GM12873 (cell line): ENCODE data around the gene PSMC1.

ENCODE experiments used
- TF ChIP-seq, protein P1 (sequence below): IDR thresholded peaks from 2 replicates; pipeline ENCODE4 v1.5.1; 2012; ENCODE audit warnings: low read depth, mild to moderate bottlenecking, moderate library complexity, low read length, control low read depth; ENCODE audit not compliant: insufficient read depth; ENCODE audit errors: missing control alignments

The PSMC1 gene

DNA sequence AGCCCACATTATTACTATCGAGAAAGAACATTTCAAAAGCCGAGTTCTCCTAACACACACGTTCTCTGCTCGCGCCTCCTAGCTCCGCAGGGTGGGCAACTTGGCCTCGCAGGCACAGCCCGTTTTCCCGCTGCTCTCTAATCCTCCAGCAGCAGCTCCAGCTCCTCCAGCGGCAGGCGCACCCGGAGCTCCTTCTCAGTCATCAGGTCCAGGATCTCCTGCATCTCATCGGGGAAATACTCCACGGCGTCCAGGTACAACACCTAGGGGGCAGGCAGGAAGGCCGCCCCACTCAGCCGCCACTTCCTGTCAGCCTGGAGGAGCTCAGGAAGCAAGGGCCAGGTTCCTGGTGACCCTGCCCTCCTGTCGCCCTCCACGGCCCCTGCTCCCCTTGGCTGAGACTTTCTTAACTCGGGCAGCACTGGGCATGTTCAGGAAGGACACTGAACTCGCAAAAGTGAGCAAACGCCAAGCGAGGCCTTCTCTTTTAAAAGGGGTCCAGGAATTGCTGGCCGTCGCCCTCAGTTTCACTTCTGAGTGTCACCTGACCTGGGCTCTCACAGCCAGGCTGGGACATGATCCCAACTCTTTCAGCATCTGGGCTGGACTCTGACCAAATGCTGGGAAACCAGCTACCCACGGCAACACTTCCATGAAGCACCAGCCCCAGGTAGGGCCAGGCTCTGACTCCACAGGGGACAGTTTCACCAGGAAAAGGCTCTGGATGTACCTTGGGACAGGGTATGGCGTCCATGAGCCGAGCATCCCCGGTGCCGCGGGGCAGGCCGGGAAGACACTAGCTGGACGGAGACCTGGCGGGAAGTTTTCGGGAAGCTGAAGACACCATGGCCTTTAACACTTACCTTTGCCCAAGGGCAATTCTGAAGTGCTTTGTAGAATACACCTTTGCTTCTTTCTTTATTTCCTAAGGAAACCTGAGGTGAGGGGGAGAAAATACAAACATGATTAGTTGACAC, 22.1 kb downstream of the PSMC1 start:
- TF ChIP-seq, protein P1, sequence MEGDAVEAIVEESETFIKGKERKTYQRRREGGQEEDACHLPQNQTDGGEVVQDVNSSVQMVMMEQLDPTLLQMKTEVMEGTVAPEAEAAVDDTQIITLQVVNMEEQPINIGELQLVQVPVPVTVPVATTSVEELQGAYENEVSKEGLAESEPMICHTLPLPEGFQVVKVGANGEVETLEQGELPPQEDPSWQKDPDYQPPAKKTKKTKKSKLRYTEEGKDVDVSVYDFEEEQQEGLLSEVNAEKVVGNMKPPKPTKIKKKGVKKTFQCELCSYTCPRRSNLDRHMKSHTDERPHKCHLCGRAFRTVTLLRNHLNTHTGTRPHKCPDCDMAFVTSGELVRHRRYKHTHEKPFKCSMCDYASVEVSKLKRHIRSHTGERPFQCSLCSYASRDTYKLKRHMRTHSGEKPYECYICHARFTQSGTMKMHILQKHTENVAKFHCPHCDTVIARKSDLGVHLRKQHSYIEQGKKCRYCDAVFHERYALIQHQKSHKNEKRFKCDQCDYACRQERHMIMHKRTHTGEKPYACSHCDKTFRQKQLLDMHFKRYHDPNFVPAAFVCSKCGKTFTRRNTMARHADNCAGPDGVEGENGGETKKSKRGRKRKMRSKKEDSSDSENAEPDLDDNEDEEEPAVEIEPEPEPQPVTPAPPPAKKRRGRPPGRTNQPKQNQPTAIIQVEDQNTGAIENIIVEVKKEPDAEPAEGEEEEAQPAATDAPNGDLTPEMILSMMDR, result no peak

DNA sequence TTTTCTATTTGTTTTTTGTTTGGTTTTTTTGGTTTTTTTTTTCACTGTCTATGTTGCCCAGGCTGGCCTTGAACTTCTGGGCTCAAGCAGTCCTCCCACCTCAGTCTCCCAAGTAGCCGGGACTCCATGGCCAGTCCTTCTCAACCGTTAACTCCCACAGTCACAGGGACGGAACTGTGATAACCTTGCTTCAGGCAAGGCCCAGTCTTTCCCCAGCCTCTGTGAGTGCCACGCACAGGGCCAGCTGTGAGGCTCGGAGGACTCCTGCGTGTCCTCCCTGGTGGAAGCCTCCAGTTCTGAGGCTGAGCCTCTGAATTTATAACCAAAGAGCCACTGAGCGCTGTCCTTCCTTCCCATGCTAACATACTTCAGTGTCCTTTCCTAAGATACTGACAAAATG, 23.7 kb downstream of the PSMC1 start:
- TF ChIP-seq, protein P1, result no peak

DNA sequence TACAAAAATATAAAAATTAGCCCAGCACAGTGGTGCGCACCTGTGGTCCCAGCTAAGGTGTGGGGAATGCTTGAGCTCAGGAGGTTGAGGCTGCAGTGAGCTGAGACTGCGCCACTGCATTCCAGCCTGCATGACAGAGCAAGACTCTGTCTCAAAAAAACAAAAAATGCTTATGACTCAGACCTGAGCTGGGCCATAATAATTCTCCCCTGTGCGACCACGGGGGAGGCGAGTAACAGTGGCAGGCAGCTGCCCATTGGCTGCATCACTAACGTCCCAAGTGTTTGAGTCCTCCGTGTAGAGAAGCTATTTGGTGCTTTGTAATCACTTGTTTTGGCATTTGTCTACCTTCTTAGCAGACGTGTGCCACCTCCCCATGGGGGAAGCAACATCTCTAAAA, 24.9 kb downstream of the PSMC1 start:
- TF ChIP-seq, protein P1, result no peak

DNA sequence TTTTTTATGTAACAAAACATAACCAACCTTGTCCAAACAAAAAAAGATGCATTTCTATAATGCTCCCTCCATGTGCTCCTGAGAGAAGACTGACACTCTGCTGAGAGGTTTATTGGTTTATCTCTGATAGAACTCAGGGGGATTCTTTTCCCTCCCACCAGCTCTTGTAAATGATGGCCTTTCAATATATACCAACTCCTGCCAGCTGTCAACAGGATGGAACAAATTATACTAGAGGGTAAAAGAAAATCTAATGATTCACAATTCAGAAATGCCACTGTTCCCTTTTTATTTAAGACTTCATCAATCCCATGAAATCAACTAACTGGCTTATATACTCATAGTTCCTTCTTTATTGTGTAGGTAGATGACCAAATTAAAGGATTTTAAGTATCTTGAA, 25.4 kb downstream of the PSMC1 start:
- TF ChIP-seq, protein P1, result no peak

DNA sequence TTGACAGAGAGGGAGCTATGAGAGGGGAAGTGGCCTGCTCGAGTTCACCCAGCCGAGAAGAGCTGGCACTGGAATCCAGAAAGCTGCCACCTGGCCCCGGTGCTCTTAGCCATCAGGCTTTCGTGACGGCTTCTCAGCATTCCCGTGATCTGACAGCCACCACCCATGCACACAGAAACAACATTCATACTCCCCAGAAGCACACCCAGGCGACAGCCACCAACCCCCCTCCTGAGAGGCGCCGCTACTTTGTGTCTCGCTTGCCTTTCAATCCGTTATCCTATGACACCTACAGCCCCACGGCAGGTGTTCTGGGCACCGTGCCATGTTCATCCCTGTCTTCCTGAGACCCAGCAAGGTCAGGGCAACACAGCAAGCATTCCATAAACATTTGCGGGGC, 31.4 kb downstream of the PSMC1 start:
- TF ChIP-seq, protein P1, result no peak

DNA sequence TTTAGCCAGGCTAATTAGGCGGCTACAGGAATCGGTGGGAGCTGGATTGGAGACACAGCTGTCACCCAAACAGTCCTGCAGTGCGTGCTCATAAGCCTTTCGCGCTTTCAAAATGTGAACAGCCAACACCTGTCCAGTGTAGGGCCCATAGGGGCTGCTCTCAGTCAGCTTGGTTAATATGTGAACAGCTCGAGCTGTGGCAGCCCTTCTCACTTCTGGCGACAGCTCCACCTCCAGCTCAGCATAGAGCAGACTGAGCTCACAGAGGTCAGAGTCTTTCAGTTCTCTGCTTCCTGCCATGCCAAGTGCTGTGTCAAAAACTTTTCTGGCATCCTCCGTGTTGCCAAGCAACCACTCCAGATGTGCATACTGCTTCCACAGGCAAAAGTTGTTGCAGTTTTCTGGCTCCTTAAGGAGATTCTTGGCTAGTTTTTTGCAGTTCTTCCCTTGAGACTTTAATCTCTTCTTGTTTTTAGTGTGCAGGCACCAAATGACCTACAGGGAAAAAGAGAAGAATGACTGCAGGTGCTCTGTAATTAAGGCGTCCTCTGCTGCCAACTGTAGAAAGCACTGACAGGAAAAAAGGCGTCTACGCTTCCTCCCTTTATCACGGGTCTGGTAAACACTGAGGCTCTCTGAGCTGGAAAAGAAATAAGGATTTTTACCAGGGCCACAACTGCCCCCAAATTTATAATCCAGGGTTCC, 32.5 kb downstream of the PSMC1 start:
- TF ChIP-seq, protein P1, result no peak

DNA sequence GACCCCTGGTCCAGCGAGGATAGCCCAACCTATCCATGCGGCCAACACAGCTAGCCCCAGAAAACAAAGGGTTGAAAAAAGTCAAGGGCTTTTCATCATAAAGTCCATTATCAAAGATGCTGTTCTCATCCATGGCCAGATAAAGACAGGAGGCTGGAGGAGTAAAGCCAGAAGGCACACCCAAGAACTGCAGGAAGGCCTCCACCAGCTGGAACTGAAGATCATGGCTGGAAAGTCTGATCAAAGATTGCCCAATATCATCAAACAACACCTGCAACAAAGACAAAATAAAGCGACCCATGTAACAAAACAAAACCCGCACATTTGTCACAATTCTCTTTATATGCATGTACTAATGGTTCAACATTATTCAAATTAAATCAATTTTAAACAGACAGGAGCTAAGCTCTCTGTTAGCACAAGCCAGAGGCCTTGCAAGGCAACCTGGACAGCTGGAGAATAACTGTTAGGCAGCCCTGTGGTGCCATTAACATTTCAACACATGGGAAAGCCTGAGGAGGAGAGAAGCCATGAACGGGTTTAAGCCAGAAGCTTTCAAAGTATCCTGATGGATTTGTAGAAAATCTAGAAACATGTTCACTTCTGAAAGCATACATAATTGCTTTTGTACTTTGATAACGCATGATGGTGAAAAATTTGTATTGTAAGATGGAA, 34.1 kb downstream of the PSMC1 start:
- TF ChIP-seq, protein P1, result no peak
